Erythroblast (primary cell): ENCODE data around the gene RFC3.

Source experiments
- GATA1 ChIP-seq: IDR thresholded peaks from 2 replicates; pipeline ENCODE4 v1.6.1; 2011; ENCODE audit warnings: low read depth, mild to moderate bottlenecking, control low read depth, low read length, moderate library complexity
- POLR2A ChIP-seq: IDR thresholded peaks from 2 replicates; pipeline ENCODE4 v1.6.1; 2011; ENCODE audit warnings: mild to moderate bottlenecking, low read length

- TF ChIP-seq GATA1 (no peak), POLR2A (no peak)
Measured at GRCh38 chr13:33842986-33843385, 25.0 kb downstream of the RFC3 start.
